NB4 (cell line): ENCODE results near the gene PCSK7.
"Not testable (repeated sequence)": the region's sequence is repeated elsewhere in the genome, so short reads cannot be mapped to it uniquely, and the experiment has no call there.

ENCODE experiments used
- DNase-seq: peaks from one replicate; pipeline ENCODE4 v3.0.0; 2010; ENCODE audit warnings: low read depth
- H3K4me3 ChIP-seq: one replicate; pipeline ENCODE4 v1.5.1; 2011; ENCODE audit warnings: mild to moderate bottlenecking, low read depth, low read length, moderate library complexity
- CTCF ChIP-seq: IDR thresholded peaks from one replicate; pipeline ENCODE4 v1.5.1; 2012; ENCODE audit warnings: low read depth, low read length
- MAX ChIP-seq: IDR thresholded peaks from 2 replicates; pipeline ENCODE4 v1.6.1; 2011; ENCODE audit warnings: low read depth, low read length
- MYC ChIP-seq: IDR thresholded peaks from 2 replicates; pipeline ENCODE4 v1.6.1; 2011; ENCODE audit warnings: low read depth, low read length
- POLR2A ChIP-seq: IDR thresholded peaks from 2 replicates; pipeline ENCODE4 v1.6.1; 2011; ENCODE audit warnings: mild to moderate bottlenecking; ENCODE audit not compliant: insufficient read length; ENCODE audit errors: extremely low read depth

PCSK7 gene

GRCh38 chr11:117269856-117270255 is 38.0 kb upstream of the PCSK7 start:
- DNase-seq = no peak
- H3K4me3 ChIP-seq = no peak overlapping the region
- TF ChIP-seq MAX (no peak), MYC (no peak), CTCF (no peak), POLR2A (no peak)

GRCh38 chr11:117265745-117266144 is 33.9 kb upstream of the PCSK7 start:
- DNase-seq = no peak
- no peak for TF ChIP-seq POLR2A
- no peak for TF ChIP-seq CTCF
- no peak for TF ChIP-seq MAX
- TF ChIP-seq MYC = no peak
- no peak overlapping the region for H3K4me3 ChIP-seq

GRCh38 chr11:117264624-117265323 is 32.9 kb upstream of the PCSK7 start:
- DNase-seq, H3K4me3 ChIP-seq: not testable (repeated sequence)

GRCh38 chr11:117259417-117259816 is 27.5 kb upstream of the PCSK7 start:
- no peak for DNase-seq
- TF ChIP-seq CTCF (no peak), MYC (no peak), MAX (no peak), POLR2A (no peak)
- H3K4me3 ChIP-seq = no peak overlapping the region

GRCh38 chr11:117258576-117258975 is 26.7 kb upstream of the PCSK7 start:
- TF ChIP-seq POLR2A = no peak
- TF ChIP-seq MYC = no peak
- TF ChIP-seq CTCF = no peak
- no peak for TF ChIP-seq MAX

GRCh38 chr11:117256573-117256972 is 24.7 kb upstream of the PCSK7 start:
- DNase-seq = no peak
- no peak overlapping the region for H3K4me3 ChIP-seq
- TF ChIP-seq MAX = no peak
- TF ChIP-seq POLR2A = no peak
- TF ChIP-seq MYC = no peak
- TF ChIP-seq CTCF = no peak

More at GRCh38 chr11:117258576-117258975, 26.7 kb upstream of the PCSK7 start:
- DNase-seq = no peak
- no peak overlapping the region for H3K4me3 ChIP-seq
